B cell (primary cell): ENCODE measurements around the gene UBE2G2. TPM values are rescaled to one million over a fixed set of nuclear protein-coding genes. Genes with fewer than 3 reads are reported as not detected.

Source experiments
- ATAC-seq: fragments of 200-7000 bp; cut with Tn5 transposase; one replicate; pipeline ENCODE4 v1.10.0; 2021; ENCODE audit warnings: low read depth, mild to moderate bottlenecking, moderate number of reproducible peaks, moderate library complexity
- CTCF ChIA-PET: fragments of 350-600 bp; sonication (Branson Sonifier 250); formaldehyde crosslinking; loops from one replicate; lab custom pipeline; 2021; ENCODE audit warnings: antibody characterized with exemption, inconsistent platforms; lab: Charles Lee
- POLR2A ChIA-PET: fragments of 350-600 bp; sonication (Branson Sonifier 250); formaldehyde crosslinking; loops from one replicate; lab custom pipeline; 2021; ENCODE audit warnings: antibody characterized with exemption; lab: Charles Lee
- DNase-seq: peaks from one replicate; pipeline ENCODE4 v3.0.0; 2013
- H2AFZ ChIP-seq: 2 replicates; pipeline ENCODE4 v1.6.1; 2012; ENCODE audit warnings: mild to moderate bottlenecking, low read depth, low read length; ENCODE audit not compliant: insufficient read depth, poor library complexity, severe bottlenecking
- H3K27ac ChIP-seq, 2 donors: 1 replicate in 1 of 2; 2 replicates in 1 of 2; pipeline ENCODE4 v1.5.1; 2012 to 2013; ENCODE audit warnings: low read length in 2 of 2, mild to moderate bottlenecking in 2 of 2, moderate library complexity in 1 of 2
- H3K27me3 ChIP-seq, 4 experiments: fragments of 200-600 bp in 1 of 4; sonication (generic) in 1 of 4; replicated peaks in 1 of 4; 1 replicate in 2 of 4; 2 replicates in 2 of 4; pipeline versions ENCODE4 v1.6.1 to v1.7.0; 2013 to 2016; ENCODE audit warnings: low read length in 3 of 4, mild to moderate bottlenecking in 2 of 4, mixed read lengths in 1 of 4, moderate library complexity in 1 of 4; ENCODE audit not compliant: insufficient read depth in 4 of 4, control insufficient read depth in 3 of 4; ENCODE audit errors: control extremely low read depth in 1 of 4
- H3K36me3 ChIP-seq, 2 experiments: replicated peaks in 1 of 2; 1 replicate in 1 of 2; 2 replicates in 1 of 2; pipeline versions ENCODE4 v1.6.1 to v1.7.1; 2013; ENCODE audit warnings: low read length in 1 of 2; ENCODE audit not compliant: insufficient read depth in 2 of 2, control insufficient read depth in 1 of 2; ENCODE audit errors: control extremely low read depth in 1 of 2, extremely low read depth in 1 of 2
- H3K4me1 ChIP-seq, 2 donors: fragments of 200-600 bp in 1 of 2; sonication (generic) in 1 of 2; 1 replicate in 1 of 2; 2 replicates in 1 of 2; pipeline versions ENCODE4 v1.5.1 to v1.6.1; 2013 to 2017; ENCODE audit warnings: low read length in 2 of 2; ENCODE audit not compliant: control insufficient read depth in 2 of 2, insufficient read depth in 2 of 2
- H3K4me2 ChIP-seq: replicated peaks from 2 replicates; pipeline ENCODE3; 2012; ENCODE audit warnings: mild to moderate bottlenecking, low read depth, low read length; ENCODE audit not compliant: poor library complexity, severe bottlenecking
- H3K4me3 ChIP-seq, 5 experiments: fragments of 200-600 bp in 1 of 5; sonication (generic) in 1 of 5; 1 replicate in 3 of 5; 2 replicates in 2 of 5; pipeline versions ENCODE4 v1.5.1 to v1.7.0; 2011 to 2016; ENCODE audit warnings: low read length in 4 of 5, mild to moderate bottlenecking in 4 of 5, low read depth in 2 of 5, control low read depth in 1 of 5, moderate library complexity in 1 of 5; ENCODE audit not compliant: insufficient read depth in 1 of 5; ENCODE audit errors: control extremely low read depth in 1 of 5, extremely low read depth in 1 of 5
- H3K79me2 ChIP-seq: fragments of 200-600 bp; sonication (generic); one replicate; pipeline ENCODE4 v1.6.0; 2016; ENCODE audit warnings: low read length; ENCODE audit not compliant: control insufficient read depth, insufficient read depth
- H3K9ac ChIP-seq: fragments of 200-600 bp; sonication (generic); 2 replicates; pipeline ENCODE4 v1.6.1; 2017; ENCODE audit warnings: mild to moderate bottlenecking, low read length, moderate library complexity
- H3K9me3 ChIP-seq, 3 donors: one replicate each; pipeline versions ENCODE4 v1.6.1 to v1.7.1; 2013; ENCODE audit warnings: low read length in 2 of 3; ENCODE audit not compliant: control insufficient read depth in 2 of 3, insufficient read depth in 1 of 3; ENCODE audit errors: control extremely low read depth in 1 of 3
- H4K20me1 ChIP-seq: 2 replicates; pipeline ENCODE4 v1.6.0; 2012; ENCODE audit warnings: mild to moderate bottlenecking, low read length; ENCODE audit not compliant: insufficient read depth, control insufficient read depth, poor library complexity, severe bottlenecking
- H3K27ac Mint-ChIP-seq: one replicate; pipeline ENCODE4 v1.8.0; 2021; ENCODE audit warnings: mixed read lengths
- H3K27me3 Mint-ChIP-seq: one replicate; pipeline ENCODE4 v1.8.0; 2021; ENCODE audit warnings: mixed read lengths
- H3K4me1 Mint-ChIP-seq: one replicate; pipeline ENCODE4 v1.8.0; 2021; ENCODE audit warnings: mixed read lengths
- H3K4me3 Mint-ChIP-seq: one replicate; pipeline ENCODE4 v1.8.0; 2021; ENCODE audit warnings: mixed read lengths
- H3K9me3 Mint-ChIP-seq: one replicate; pipeline ENCODE4 v1.8.0; 2022; ENCODE audit warnings: mixed read lengths; ENCODE audit not compliant: insufficient read depth
- EZH2 ChIP-seq: IDR thresholded peaks from 2 replicates; pipeline ENCODE4 v1.6.1; 2012; ENCODE audit warnings: borderline replicate concordance, low read depth, mild to moderate bottlenecking, moderate library complexity, low read length; ENCODE audit not compliant: insufficient read depth, poor library complexity, severe bottlenecking
- WGBS: methylation state at CpG from one replicate; pipeline ENCODE4 v1.1.5; 2013; ENCODE audit warnings: missing lambda C conversion rate; ENCODE audit not compliant: insufficient coverage; 5-methylcytosine and 5-hydroxymethylcytosine counted together
- intact Hi-C: fragments of 100-400 bp; cut with micrococcal nuclease; formaldehyde crosslinking; loops from one replicate; pipeline ENCODE4 v1.10.0; 2022
- polyA plus RNA-seq: library from polyadenylated mRNA; depleted of rRNA; stranded (reverse); fragments of >200 nt; gene quantifications from 2 replicates; pipeline ENCODE4 v1.2.3, GENCODE V29; 2012
- total RNA-seq, 2 donors: library from RNA; stranded (reverse); fragments of 120-200 nt in 1 of 2; gene quantifications; 1 replicate in 1 of 2; 2 replicates in 1 of 2; pipeline versions ENCODE4 v1.2.3 to v1.2.4, GENCODE V29; 2013 to 2022
- TF ChIP-seq, protein P1 (sequence below): fragments of 200-600 bp; IDR thresholded peaks from one replicate; pipeline ENCODE4 v1.8.0; 2022; ENCODE audit warnings: antibody characterized with exemption, mild to moderate bottlenecking

Gene UBE2G2
- total and polyA plus RNA-seq, 2 donors (not counting 1 experiment from before 2014, with no cell fraction given) = 96.4 to 109 TPM

- WGBS = 100% methylated on average over 1 of the region's 4 CpGs
These were observed 3.6 kb upstream of the UBE2G2 start for GRCh38 chr21:44805226-44805625.

DNA sequence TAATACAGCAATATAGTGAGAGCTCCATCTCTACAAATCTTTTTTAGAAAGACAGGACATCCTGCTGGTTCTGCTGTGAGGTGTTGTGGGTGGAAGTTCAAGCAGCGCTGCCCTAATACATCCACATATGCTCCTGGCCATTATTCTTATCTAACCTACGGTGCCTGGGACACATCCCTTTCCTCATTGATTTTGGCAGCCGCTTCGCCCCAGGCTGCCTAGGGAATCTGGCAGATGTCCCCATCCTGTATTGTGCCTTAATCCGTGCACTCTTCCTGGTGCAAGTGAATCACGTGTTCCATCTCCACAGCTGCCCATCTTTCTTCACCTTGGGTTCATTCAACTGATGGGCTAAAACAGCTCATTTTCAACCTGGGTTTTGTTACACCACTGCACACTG, 3.1 kb upstream of the UBE2G2 start:
- peaks cover 1 to 28% of the 10 kb centered on the region in 2 experiments for H3K36me3 ChIP-seq
- CTCF ChIA-PET = interaction anchor here (1.8 to 3.2 kb wide), 2 partner anchors 10 to 11 kb away, joined by 4 to 12 read pairs; no protein-coding TSS in a partner anchor

More at GRCh38 chr21:44805226-44805625, 3.6 kb upstream of the UBE2G2 start:
- Histone ChIP-seq H3K4me2 (no peak overlapping the region), H3K36me3 (peaks cover 1 to 33% of the 10 kb centered on the region in 2 experiments), H3K9me3 (no peaks in the 10 kb centered on the region), H3K27me3 (no peaks in the 10 kb centered on the region), H2AFZ (no peak overlapping the region), H3K27ac (no peak overlapping the region), H3K79me2 (peaks cover 27% of the 10 kb centered on the region), H3K4me3 (no peak overlapping the region), H3K4me1 (peaks cover 14 to 17% of the 10 kb centered on the region in 2 donors), H4K20me1 (peaks cover 12% of the 10 kb centered on the region), H3K9ac (no peak overlapping the region)
- H3K4me1 Mint-ChIP-seq = peaks cover 19% of the 10 kb centered on the region
- H3K27ac Mint-ChIP-seq = no peak overlapping the region
- CTCF ChIA-PET = interaction anchor here (1.8 to 3.2 kb wide), 2 partner anchors 10 to 12 kb away, joined by 4 to 12 read pairs; no protein-coding TSS in a partner anchor
- ATAC-seq (no peak), DNase-seq (no peak)
- POLR2A ChIA-PET = no interaction called here
- H3K9me3 Mint-ChIP-seq = no peaks in the 10 kb centered on the region
- H3K4me3 Mint-ChIP-seq = no peak overlapping the region
- TF ChIP-seq EZH2 = no peak
- TF ChIP-seq, protein P1, sequence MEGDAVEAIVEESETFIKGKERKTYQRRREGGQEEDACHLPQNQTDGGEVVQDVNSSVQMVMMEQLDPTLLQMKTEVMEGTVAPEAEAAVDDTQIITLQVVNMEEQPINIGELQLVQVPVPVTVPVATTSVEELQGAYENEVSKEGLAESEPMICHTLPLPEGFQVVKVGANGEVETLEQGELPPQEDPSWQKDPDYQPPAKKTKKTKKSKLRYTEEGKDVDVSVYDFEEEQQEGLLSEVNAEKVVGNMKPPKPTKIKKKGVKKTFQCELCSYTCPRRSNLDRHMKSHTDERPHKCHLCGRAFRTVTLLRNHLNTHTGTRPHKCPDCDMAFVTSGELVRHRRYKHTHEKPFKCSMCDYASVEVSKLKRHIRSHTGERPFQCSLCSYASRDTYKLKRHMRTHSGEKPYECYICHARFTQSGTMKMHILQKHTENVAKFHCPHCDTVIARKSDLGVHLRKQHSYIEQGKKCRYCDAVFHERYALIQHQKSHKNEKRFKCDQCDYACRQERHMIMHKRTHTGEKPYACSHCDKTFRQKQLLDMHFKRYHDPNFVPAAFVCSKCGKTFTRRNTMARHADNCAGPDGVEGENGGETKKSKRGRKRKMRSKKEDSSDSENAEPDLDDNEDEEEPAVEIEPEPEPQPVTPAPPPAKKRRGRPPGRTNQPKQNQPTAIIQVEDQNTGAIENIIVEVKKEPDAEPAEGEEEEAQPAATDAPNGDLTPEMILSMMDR = no peak
- intact Hi-C loops = no loop called here
- H3K27me3 Mint-ChIP-seq = no peaks in the 10 kb centered on the region

More for the DNA sequence above, 3.1 kb upstream of the UBE2G2 start:
- H3K27me3 ChIP-seq = no peaks in the 10 kb centered on the region
- no peak overlapping the region for H2AFZ ChIP-seq
- H3K4me3 ChIP-seq = no peak overlapping the region
- ATAC-seq (no peak), DNase-seq (no peak)
- H3K79me2 ChIP-seq = peaks cover 29% of the 10 kb centered on the region
- TF ChIP-seq, protein P1 = no peak
- TF ChIP-seq EZH2 = no peak
- H3K9me3 ChIP-seq = no peaks in the 10 kb centered on the region
- H3K27ac Mint-ChIP-seq = no peak overlapping the region
- H3K27ac ChIP-seq = no peak overlapping the region
- peaks cover 18 to 21% of the 10 kb centered on the region in 2 donors for H3K4me1 ChIP-seq
- 96% methylated on average over 6 of the region's 6 CpGs for WGBS
- POLR2A ChIA-PET = interaction anchor here (1.0 kb wide), 1 partner anchor 13 kb away, joined by 3 read pairs; the partner anchor contains the start of gene SUMO3
- H3K9me3 Mint-ChIP-seq = no peaks in the 10 kb centered on the region
- no peak overlapping the region for H3K9ac ChIP-seq
- no peaks in the 10 kb centered on the region for H3K27me3 Mint-ChIP-seq
- no peak overlapping the region for H3K4me2 ChIP-seq
- H3K4me1 Mint-ChIP-seq = peaks cover 23% of the 10 kb centered on the region
- no peak overlapping the region for H3K4me3 Mint-ChIP-seq
- peaks cover 16% of the 10 kb centered on the region for H4K20me1 ChIP-seq
- intact Hi-C loops = loop anchor here (5.0 kb wide), 2 partner anchors 323 to 1017 kb away; partner anchors contain the start of gene RRP1
